Effector CD8-positive, alpha-beta T cell (primary cell): Measurements from ENCODE around the gene CRHR1.

Source experiments
- DNase-seq: peaks from one replicate; lab custom pipeline; 2025; lab: John Stamatoyannopoulos, UW

CRHR1 gene

DNA sequence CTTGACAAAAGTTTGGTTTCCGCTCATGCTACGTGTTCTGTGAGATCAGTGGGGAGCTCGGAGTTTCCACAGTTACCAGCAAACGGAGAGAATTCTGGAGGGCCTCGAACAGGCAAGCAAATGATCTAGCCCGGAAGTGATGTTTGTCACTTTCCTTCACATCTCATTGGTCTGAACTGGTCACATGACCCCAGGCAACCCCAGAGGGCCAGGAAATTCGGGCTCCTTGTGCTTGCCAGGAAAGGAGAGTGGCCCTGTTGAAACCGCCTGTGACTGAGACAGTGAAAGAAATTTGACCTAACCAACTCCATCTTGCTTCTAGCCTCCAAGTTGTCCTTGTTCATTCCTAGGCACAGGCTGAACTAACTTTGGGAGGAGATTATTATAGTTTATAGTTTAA, 83.6 kb downstream of the CRHR1 start:
- no peak for DNase-seq

DNA sequence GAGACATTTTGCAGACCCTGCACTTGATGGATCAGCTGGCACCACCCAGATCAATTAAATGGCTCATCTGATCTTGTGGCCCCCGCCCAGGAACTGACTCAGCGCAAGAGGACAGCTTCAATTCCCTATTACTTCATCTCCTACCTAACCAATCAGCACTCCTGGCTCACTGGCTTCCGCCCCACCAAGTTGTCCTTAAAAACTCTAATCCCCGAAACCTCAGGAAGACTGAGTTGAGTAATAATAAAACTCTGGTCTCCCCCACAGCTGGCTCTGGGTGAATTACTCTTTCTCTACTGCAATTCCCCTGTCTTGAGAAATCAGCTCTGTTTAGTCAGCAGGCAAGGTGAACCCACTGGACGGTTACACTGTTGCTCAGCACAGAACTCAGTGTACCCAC, 84.2 kb downstream of the CRHR1 start:
- no peak for DNase-seq

DNA sequence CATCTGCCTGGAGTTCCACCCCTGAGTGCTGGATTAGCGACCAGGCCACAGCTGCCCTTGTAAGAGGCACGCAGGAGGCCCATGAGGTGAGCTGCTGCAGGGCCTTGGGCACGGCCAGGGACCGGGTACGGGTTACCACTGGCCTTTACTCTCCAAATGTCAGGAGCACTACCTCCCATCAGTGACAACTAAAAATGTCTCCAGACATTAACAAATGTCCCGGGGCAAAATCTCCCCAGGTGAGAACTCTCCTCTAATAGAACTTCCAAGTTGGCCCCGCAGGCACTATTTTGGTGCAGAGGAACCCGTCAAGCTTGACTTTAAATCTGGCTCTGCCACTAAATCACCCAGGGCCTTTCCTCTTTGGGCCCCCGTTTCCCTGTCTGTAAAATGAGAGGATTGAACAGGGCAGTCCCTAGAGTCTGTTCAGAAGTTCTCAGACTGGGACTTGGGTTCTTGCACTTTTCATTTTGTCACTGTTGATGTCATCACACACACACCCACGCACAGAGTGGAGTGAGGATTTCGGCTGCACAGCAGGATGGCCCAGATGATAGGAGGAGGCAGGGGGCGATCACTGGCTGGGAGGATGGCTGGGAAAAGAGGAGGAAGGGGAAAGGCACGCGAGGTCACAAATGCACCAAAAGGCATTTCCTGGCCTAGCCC, 85.7 kb downstream of the CRHR1 start:
- no peak for DNase-seq

DNA sequence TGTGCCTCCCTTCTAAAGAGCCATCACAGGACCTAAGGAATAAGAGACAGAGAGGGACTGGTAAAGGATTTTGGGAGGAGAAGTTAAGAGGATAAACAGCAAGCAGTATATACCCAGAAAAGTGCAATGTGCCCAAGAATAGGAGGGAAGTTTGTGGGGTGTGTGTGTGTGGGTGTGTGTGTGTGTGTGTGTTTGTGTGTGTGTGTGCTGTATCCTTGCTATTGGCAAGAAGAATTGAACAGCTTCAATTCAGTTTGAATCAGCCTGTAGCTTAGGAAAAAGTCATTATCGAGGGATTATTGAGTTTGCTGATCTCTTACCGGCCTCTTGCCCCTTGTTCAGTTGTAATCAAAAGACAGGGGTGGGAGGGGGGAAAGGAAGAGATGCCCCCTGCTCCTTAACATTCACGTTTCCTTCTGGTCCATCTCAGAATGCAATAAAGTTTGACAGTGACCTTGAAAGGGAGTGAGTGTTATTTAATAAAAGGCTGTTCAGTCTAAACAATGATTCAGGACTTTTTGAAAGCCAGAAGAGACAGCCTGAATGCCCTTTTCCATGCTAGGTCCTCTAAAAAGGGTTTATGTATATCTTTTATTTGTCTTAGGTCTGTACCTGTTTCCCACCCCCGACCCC, 86.3 kb downstream of the CRHR1 start:
- no peak for DNase-seq

DNA sequence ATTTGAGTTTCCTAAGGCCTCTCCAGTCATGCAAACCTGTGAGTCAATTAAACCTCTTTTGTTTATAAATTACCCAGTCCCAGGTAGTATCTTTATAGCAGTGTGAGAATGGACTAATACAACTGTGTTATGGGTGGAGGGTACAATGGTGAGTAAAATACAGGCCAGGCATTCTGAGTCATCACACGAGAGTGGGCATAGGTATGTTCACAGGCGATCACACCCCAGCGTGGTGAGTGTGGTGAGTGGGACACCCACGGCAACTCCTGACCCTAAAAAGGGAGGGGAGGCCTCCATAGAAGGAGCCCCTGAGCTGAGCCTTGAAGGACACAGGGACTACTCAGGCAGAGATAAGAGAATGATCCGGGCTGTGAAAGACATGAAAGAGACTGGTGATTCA, 87.6 kb downstream of the CRHR1 start:
- no peak for DNase-seq

DNA sequence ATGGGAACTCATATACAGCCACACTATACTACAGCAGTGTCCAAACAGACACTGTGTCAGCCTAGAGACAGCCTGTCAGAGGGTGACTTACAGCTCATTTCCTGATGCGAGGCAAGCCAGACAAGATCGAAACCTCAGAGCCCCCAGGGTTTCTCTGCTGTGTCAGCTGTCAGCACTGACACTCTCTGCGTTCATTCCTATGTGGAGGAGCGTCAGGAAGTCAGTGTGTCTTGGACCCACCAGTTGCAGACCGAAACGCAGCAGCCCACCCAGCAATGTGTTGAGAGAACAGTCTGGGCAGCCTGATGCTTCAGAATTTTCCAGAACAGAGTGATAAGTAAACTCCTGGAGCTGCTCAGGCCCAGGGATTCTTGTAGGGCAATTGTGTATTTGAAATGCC, 89.6 kb downstream of the CRHR1 start:
- DNase-seq, result no peak

DNA sequence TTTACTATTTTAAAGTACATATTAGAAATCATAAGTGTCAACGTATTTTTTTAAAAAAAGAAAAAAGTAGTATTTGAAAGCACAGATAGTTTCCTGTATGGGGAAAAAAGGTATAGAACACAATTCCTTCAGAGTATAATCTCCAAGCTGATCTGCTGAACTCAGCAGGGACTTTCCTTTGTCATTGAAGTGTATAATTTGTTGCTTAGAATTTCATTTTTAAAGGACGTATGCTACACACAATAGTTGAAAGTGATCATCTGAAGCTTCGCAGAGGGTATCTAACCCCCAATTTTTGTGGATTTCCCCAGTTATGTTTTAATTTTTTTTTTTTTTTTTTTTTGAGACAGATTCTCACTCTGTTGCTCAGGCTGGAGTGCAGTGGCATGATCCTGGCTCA, 90.0 kb downstream of the CRHR1 start:
- no peak for DNase-seq

DNA sequence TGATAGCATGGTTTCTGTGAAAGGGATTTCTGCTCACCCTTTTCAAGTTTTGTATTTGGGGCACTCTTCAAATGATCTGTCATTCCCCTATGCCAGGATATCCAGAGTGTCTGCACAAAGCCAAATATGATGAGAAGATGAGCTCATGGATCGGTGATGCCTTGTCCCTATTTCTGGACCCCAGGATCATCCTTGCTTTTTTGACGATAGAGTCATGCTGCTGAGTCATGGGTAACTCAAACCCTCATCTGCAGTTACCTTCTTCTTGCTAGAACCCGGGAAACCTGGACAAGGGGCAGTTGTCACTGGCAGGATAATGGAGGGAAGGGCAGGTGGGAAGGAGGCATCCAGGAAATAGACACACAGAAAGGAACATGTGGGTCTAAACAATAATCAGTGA, 92.4 kb downstream of the CRHR1 start:
- DNase-seq, result no peak

DNA sequence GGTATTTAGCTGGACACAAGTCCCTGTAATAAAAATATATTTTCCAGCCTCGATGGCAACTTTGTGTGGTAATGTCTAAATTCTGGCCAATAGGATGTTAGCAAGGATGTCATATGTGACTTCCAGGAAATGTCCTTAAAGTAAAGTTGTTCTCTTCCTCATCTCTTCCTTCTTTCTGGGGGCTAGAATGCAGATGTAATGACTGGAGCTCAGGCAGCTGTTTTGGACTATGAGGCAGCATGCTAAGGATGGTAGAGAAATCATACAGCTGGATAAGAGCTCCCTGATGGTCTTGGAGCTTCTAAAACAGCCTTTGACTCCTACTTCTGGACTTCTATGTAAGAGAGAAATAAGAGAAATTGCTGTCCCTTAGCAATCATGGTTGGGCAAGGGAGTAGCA, 93.3 kb downstream of the CRHR1 start:
- no peak for DNase-seq

DNA sequence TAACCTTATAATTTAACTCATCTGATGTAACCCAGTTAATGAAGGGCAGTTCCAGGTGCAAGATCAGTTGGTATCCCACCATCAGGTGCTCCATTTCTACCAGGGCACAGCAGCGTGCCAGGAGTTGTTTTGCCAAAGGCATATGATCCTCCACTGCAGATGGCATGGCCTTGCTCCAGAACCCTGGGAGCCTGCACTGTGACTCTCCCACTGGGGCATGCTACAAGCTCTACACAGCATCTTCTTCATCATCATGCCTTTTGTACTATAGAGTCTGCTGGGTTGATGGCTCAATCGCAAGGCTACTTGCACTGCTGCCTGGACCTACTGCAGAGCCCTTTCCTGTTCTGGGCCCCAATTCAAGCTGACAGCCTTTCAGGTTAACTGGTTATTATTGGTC, 98.9 kb downstream of the CRHR1 start:
- DNase-seq, result no peak
